ENCODE data around the gene SCGN.

SCGN gene

GRCh38 chr6:25697537-25698340, 45.7 kb downstream of the SCGN start:
- Histone ChIP-seq H3K27ac (no peak overlapping the region), H3K9me3 (ENCODE audit: low read depth, low read length) (no peaks in the 10 kb centered on the region), H3K36me3 (ENCODE audit: insufficient read depth, low read length) (no peaks in the 10 kb centered on the region), H3K9ac (ENCODE audit: insufficient read length) (no peak overlapping the region), H3K4me3 (no peak overlapping the region)
- no peak for DNase-seq (ENCODE audit: low read depth, low spot score)
- TF ChIP-seq POLR2AphosphoS5 (IDR thresholded peaks at IDR 0.05; ENCODE audit: borderline replicate concordance, low read depth, low read length) (no peak), FOXP2 (optimal IDR thresholded peaks at IDR 0.05; ENCODE audit: control extremely low read depth, extremely low read length, insufficient read depth) (no peak), EZH2 (IDR thresholded peaks at IDR 0.05) (no peak)

- TF ChIP-seq EZH2 (IDR thresholded peaks at IDR 0.05), result no peak
- Histone ChIP-seq H3K9ac (ENCODE audit: insufficient read length) (no peak overlapping the region), H3K36me3 (ENCODE audit: insufficient read depth, low read length) (no peaks in the 10 kb centered on the region), H3K27ac (no peak overlapping the region), H3K4me3 (no peak overlapping the region), H3K9me3 (ENCODE audit: low read depth, low read length) (no peaks in the 10 kb centered on the region)
- DNase-seq (ENCODE audit: low read depth, low spot score), result no peak
Observed at GRCh38 chr6:25698631-25699030, 46.6 kb downstream of the SCGN start.

GRCh38 chr6:25699649-25700048, 47.6 kb downstream of the SCGN start:
- TF ChIP-seq POLR2AphosphoS5 (IDR thresholded peaks at IDR 0.05; ENCODE audit: borderline replicate concordance, low read depth, low read length), result no peak
- no peak for TF ChIP-seq EZH2 (IDR thresholded peaks at IDR 0.05)
- no peak for TF ChIP-seq FOXP2 (optimal IDR thresholded peaks at IDR 0.05; ENCODE audit: control extremely low read depth, extremely low read length, insufficient read depth)

GRCh38 chr6:25700761-25701160, 48.7 kb downstream of the SCGN start:
- Histone ChIP-seq H3K9ac (ENCODE audit: insufficient read length) (no peak overlapping the region), H3K27ac (peak overlapping the region; percentile 87), H3K36me3 (ENCODE audit: insufficient read depth, low read length) (no peaks in the 10 kb centered on the region), H3K9me3 (ENCODE audit: low read depth, low read length) (no peaks in the 10 kb centered on the region), H3K4me3 (peak overlapping the region; percentile 19)
- TF ChIP-seq FOXP2 (optimal IDR thresholded peaks at IDR 0.05; ENCODE audit: control extremely low read depth, extremely low read length, insufficient read depth) (no peak), POLR2AphosphoS5 (IDR thresholded peaks at IDR 0.05; ENCODE audit: borderline replicate concordance, low read depth, low read length) (peak; percentile 26; the same call in 1 of the 2 replicates)
- peak; percentile 39 for DNase-seq (ENCODE audit: low read depth, low spot score)

More at GRCh38 chr6:25699649-25700048, 47.6 kb downstream of the SCGN start:
- Histone ChIP-seq H3K9me3 (ENCODE audit: low read depth, low read length) (no peaks in the 10 kb centered on the region), H3K9ac (ENCODE audit: insufficient read length) (no peak overlapping the region), H3K36me3 (ENCODE audit: insufficient read depth, low read length) (no peaks in the 10 kb centered on the region), H3K27ac (peak overlapping the region; percentile 87; the same call in 1 of the 2 replicates), H3K4me3 (no peak overlapping the region)
- DNase-seq (ENCODE audit: low read depth, low spot score), result no peak

- H3K27ac ChIP-seq, result no peak overlapping the region
- no peak overlapping the region for H3K4me3 ChIP-seq
- TF ChIP-seq FOXP2 (optimal IDR thresholded peaks at IDR 0.05; ENCODE audit: control extremely low read depth, extremely low read length, insufficient read depth) (no peak), POLR2AphosphoS5 (IDR thresholded peaks at IDR 0.05; ENCODE audit: borderline replicate concordance, low read depth, low read length) (no peak), EZH2 (IDR thresholded peaks at IDR 0.05) (no peak)
- no peak overlapping the region for H3K9ac ChIP-seq (ENCODE audit: insufficient read length)
- H3K9me3 ChIP-seq (ENCODE audit: low read depth, low read length), result no peaks in the 10 kb centered on the region
- H3K36me3 ChIP-seq (ENCODE audit: insufficient read depth, low read length), result no peaks in the 10 kb centered on the region
- DNase-seq (ENCODE audit: low read depth, low spot score), result no peak
Observed at GRCh38 chr6:25701807-25702206, 49.8 kb downstream of the SCGN start.

- H3K4me3 ChIP-seq, result no peak overlapping the region
- H3K36me3 ChIP-seq (ENCODE audit: insufficient read depth, low read length), result no peaks in the 10 kb centered on the region
- no peak overlapping the region for H3K9ac ChIP-seq (ENCODE audit: insufficient read length)
- TF ChIP-seq FOXP2 (optimal IDR thresholded peaks at IDR 0.05; ENCODE audit: control extremely low read depth, extremely low read length, insufficient read depth) (no peak), EZH2 (IDR thresholded peaks at IDR 0.05) (no peak), POLR2AphosphoS5 (IDR thresholded peaks at IDR 0.05; ENCODE audit: borderline replicate concordance, low read depth, low read length) (no peak)
- DNase-seq (ENCODE audit: low read depth, low spot score), result no peak
- H3K9me3 ChIP-seq (ENCODE audit: low read depth, low read length), result no peaks in the 10 kb centered on the region
- H3K27ac ChIP-seq, result no peak overlapping the region
Observed at GRCh38 chr6:25703005-25703404, 51.0 kb downstream of the SCGN start.

- DNase-seq (ENCODE audit: low read depth, low spot score), result no peak
- Histone ChIP-seq H3K9ac (ENCODE audit: insufficient read length) (no peak overlapping the region), H3K27ac (no peak overlapping the region), H3K9me3 (ENCODE audit: low read depth, low read length) (no peaks in the 10 kb centered on the region), H3K36me3 (ENCODE audit: insufficient read depth, low read length) (no peaks in the 10 kb centered on the region), H3K4me3 (no peak overlapping the region)
- TF ChIP-seq FOXP2 (optimal IDR thresholded peaks at IDR 0.05; ENCODE audit: control extremely low read depth, extremely low read length, insufficient read depth), result no peak
- no peak for TF ChIP-seq EZH2 (IDR thresholded peaks at IDR 0.05)
- no peak for TF ChIP-seq POLR2AphosphoS5 (IDR thresholded peaks at IDR 0.05; ENCODE audit: borderline replicate concordance, low read depth, low read length)
Observed at GRCh38 chr6:25704001-25704400, 52.0 kb downstream of the SCGN start.

- H3K4me3 ChIP-seq, result no peak overlapping the region
- TF ChIP-seq POLR2AphosphoS5 (IDR thresholded peaks at IDR 0.05; ENCODE audit: borderline replicate concordance, low read depth, low read length) (no peak), EZH2 (IDR thresholded peaks at IDR 0.05) (no peak)
- DNase-seq (ENCODE audit: low read depth, low spot score), result no peak
- H3K9ac ChIP-seq (ENCODE audit: insufficient read length), result no peak overlapping the region
- no peaks in the 10 kb centered on the region for H3K36me3 ChIP-seq (ENCODE audit: insufficient read depth, low read length)
- no peak overlapping the region for H3K27ac ChIP-seq
- no peaks in the 10 kb centered on the region for H3K9me3 ChIP-seq (ENCODE audit: low read depth, low read length)
Observed at GRCh38 chr6:25706314-25707014, 54.4 kb downstream of the SCGN start.
